GOT3 (cell line): ENCODE data around the gene DUOX2.
"Not testable (repeated sequence)": the region's sequence is repeated elsewhere in the genome, so short reads cannot be mapped to it uniquely, and the experiment has no call there.

Experiments
- DNase-seq: peaks from one replicate; lab custom pipeline; 2025; ENCODE audit warnings: mixed read lengths; lab: John Stamatoyannopoulos, UW

DUOX2 gene

DNA sequence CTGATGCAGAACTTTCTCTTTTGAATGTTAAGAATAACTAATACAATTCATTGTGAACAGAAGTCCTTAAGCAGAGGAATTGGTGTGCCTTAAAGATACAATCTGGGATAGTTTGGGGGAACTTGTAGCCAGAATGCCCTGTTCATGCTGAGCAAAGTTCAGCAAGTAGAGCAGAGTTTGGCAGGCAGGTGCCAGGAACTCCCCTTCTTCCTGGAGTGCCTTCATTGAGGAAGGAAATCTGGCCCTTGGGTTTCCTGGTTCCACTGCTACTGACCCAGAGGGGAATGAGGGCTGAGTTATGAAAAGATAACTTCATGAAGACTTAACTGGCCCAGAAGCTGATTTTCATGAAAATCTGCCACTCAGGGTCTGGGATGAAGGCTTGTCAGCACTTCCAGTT, 40.4 kb downstream of the DUOX2 start:
- DNase-seq = not testable (repeated sequence)

DNA sequence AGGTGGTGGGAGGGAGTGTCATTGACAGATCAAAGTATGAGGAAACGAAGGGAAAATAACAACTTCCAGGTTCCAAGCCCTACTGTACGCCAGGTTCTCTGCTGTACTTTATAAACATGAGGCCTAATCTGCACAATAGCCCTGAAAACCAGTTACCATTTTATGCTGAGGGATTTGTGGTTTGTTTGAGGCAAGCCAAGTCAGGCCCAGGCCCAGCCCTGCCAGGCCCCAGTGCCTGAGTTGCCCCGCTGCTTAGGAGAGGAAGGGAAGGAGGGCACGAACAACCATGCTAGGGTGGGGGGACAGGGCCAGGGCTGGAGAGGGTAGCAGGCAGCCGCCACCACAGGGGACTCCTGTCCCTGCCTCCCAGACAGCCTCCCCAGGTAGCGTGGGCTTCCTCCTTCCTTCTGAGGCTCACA, 44.0 kb downstream of the DUOX2 start:
- not testable (repeated sequence) for DNase-seq

DNA sequence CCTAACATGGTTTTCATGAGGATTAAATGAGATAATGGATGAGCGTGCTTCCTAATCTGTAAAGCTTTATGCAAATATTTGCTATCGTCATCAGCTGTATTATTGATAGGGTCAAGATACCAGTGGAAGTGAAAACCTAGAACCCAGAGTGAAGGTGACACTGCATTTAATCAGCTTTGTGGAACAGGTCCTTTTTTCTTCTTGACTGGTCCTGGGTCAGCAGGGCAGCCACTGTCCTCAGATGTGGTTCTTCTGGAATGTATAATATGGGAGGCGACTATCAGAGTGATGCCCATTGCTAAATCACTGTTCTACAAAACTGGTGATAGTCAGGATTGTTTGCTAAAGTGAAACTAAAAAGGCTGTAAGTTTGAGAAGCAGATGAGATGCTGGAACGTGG, 49.6 kb downstream of the DUOX2 start:
- DNase-seq = no peak

DNA sequence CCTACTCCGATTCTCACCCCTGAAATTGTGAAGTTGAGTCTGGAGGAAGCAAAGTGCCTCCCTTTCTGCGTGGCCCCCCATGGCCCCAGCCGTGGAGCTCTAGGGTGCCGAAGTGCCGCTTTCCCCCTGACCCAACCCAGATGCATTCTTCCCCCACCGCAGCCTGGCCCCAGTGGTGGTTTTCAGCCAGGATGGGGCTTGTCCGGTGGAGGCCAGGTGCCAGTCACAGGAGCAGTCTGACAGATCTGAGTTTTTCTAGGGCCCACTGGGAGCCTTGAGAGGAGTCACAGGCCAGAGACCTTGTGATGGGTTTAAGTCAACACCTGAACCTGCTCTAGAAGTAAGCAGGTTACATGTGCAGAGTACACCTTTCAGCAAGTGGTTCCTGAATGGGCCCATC, 51.7 kb downstream of the DUOX2 start:
- DNase-seq = not testable (repeated sequence)

DNA sequence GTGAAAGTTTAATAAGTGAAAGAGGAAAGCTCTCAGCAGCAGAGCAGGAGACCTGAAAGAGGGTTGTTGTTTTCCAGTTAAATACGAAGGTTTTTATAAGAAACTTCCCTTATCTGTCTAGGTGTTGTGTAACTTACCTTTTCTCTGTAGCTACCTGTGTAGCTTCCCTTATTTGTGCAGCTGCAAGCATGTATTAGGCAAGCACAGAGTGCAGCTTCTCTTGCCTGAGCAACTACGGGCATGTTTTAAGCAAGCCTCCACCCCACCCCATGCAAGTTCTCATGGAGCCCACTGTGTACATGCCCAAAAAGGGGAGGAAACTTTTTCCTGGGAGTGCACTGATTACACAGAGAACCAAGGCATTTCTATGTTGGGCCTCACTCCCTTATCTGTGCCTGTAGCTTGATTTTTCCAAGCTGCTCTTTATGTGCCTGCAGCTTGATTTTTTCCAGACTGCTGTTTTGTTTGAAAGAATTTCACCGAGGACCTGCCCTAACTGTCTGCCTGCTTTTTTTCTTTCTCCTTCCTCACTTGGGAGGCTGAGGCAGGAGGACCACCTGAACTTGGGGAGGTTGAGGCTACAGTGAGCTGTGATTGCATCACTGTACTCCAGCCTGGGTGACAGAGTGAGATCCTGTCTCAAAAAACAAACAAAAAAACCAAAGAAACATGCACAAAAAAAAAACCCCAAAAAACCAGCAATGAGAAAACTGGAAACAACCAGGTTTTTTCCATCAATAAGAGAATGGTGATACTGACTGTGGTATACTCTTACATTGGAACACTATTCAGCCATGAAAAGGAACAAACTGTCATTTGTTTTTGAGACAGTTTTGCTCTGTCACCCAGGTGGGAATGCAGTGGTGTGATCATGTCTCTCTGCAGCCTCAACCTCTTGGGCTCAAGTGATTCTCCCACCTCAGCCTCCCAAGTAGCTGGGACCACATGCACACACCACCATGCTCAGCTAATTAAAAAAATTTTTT, 55.0 kb downstream of the DUOX2 start:
- DNase-seq = not testable (repeated sequence)

DNA sequence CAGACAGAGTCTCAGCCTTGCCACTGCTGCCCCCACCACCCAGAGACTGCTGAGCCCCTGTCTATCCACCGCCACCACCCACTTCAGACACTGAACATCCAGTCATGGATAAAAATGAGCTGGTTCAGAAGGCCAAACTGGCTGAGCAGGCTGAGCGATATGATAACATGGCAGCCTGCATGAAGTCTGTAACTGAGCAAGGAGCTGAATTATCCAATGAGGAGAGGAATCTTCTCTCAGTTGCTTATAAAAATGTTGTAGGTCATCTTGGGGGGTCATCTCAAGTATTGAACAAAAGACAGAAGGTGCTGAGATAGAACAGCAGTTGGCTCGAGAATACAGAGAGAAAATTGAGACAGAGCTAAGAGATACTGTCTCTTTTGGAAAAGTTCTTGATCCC, 61.3 kb downstream of the DUOX2 start:
- DNase-seq = not testable (repeated sequence)

DNA sequence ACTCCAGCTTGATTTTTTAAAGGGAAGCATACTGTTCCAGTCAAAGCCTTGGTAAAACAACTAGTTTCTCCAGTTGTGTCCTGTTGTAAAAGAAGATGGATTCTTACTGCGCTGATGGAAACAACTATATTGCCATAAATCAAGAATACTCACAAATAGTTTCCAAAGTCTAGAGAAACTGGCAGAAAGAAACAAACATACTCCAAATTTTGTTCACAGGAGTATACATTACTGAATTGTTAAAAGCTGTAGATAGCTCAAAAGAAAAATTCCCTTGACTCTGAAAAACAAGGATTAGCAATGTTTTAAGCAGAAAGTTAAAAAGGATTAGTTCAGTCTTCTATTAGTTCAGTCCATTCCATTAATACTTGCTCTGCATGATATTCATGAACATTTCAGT, 63.4 kb downstream of the DUOX2 start:
- no peak for DNase-seq

DNA sequence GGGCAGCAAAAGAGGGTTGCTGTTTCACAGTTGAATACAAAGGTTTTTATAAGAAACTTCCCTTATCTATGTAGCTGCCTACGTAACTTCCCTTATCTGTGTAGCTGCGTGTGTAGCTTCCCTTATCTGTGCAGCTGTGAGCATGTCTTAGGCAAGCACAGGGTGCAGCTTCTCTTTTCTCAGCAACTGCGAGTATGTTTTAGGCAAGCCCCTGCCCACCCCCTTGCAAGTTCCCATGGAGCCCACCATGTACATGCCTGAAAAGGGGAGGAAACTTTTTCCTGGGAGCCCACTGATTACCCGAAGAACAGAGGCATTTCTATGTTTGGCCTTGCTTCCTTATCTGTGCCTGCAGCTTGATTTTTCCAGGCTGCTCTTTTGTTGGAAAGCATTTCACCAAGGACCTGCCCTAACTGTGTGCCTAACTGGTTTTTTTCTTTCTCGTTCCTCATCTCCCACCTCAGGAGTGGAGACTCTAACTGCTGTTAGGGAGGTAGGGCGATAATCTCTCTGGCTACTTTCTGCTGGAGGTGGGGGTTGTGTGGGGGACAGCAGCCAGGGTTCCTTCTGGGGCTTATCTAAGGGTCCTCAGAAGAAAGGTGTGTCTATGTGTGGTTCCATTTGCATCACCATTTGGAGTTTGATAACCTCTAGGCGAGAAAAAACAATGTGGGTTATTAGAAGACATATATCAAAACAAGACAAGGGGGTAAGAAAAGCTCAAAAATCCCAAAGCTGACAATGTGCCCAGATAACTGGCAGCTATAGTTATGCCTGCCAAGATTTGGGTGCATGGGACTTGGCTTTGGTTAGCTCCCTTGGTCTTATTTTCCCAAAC, 65.0 kb downstream of the DUOX2 start:
- no peak for DNase-seq

DNA sequence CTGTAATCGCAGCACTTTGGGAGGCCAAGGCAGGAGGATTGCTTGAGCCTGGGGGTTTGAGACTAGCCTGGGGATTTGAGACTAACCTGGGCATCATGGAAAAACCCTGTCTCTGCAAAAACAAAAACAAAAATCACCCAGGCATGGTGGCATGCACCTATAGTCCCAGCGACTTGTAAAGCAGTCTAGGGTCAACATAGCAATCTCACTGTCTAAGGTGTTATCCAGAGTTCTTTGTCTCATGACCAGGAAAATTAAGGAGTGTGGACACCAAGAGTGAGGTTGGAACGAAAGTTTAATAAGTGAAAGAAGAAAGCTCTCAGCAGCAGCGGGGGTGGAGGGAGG, 65.6 kb downstream of the DUOX2 start:
- not testable (repeated sequence) for DNase-seq

DNA sequence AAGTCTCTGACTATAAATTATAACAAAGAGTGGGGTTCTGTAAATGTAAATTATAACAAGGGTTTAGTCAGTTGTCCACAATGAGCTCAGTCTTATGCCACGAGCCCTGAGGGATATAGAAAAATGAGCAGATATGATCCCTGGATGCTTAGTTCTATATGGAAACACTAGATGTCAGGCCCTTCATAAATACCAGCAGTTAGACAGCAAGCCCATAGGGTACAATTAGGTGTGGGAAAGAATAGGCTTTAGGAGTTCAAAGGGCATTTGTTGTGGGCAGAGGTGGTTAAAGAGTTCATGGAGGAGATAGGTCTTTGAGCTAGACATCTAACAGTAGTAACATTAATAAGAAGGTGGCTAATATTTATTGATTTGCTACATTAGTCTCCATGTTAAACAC, 69.7 kb downstream of the DUOX2 start:
- not testable (repeated sequence) for DNase-seq

DNA sequence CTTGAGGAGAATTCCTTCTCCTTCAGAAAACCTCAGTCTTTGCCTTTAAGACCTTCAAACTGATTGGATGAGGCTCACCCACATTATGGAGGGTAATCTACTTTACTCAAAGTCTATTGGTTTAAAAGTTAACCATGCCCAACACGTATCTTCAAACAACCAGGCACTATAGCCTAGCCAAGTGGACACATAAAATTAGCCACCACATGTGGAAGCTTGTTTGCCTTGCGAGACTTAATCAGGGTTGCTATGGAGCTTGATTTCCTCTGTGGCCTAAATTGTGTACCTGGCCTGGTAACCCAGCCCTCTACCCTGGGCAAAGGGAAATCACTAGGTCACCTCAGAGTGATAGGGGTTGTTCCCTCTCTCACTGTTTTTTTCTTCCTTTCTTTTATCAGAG, 71.1 kb downstream of the DUOX2 start:
- not testable (repeated sequence) for DNase-seq
